WTC11 (cell line): ENCODE measurements around the gene IL20RB. TPM values are rescaled to one million over a fixed set of nuclear protein-coding genes. Genes with fewer than 3 reads are reported as not detected.

Source experiments
- total RNA-seq: library from RNA; stranded (reverse); gene quantifications from 3 replicates; pipeline ENCODE4 v1.2.3, GENCODE V29; 2021

Gene IL20RB
- total RNA-seq, 1 experiment from 2014 or later, result 2.3 TPM

Other genes starting within 250 kb of the IL20RB start
- gene STAG1, start 205.6 kb upstream of the IL20RB start, total RNA-seq, result 14.9 to 20.7 TPM (median 17.7 TPM) in 3 replicates
- gene SLC35G2, start 138.9 kb upstream of the IL20RB start, total RNA-seq, result 3.3 to 3.6 TPM (median 3.6 TPM) in 3 replicates
- gene NCK1, start 95.8 kb upstream of the IL20RB start, total RNA-seq, result 24.4 to 31.6 TPM (median 28.9 TPM) in 3 replicates